ENCODE results near the gene PIK3R3.
A peak's percentile ranks its signal among the peaks of the same experiment; 100 is the strongest.
"Not testable (repeated sequence)": the region's sequence is repeated elsewhere in the genome, so short reads cannot be mapped to it uniquely, and the experiment has no call there.

Gene PIK3R3

GRCh38 chr1:46062651-46063319 is 69.6 kb downstream of the PIK3R3 start:
- DNase-seq = peak; percentile 13

GRCh38 chr1:46061146-46061545 is 71.3 kb downstream of the PIK3R3 start:
- no peak for DNase-seq

- DNase-seq = no peak
These were observed 73.5 kb downstream of the PIK3R3 start for GRCh38 chr1:46058936-46059335.

- DNase-seq = no peak
These were observed 74.6 kb downstream of the PIK3R3 start for GRCh38 chr1:46057781-46058180.

GRCh38 chr1:46057215-46057614 is 75.2 kb downstream of the PIK3R3 start:
- DNase-seq = not testable (repeated sequence)

GRCh38 chr1:46056325-46056724 is 76.1 kb downstream of the PIK3R3 start:
- no peak for DNase-seq

- peak; percentile 68 for DNase-seq
These were observed 78.7 kb downstream of the PIK3R3 start for GRCh38 chr1:46053734-46054133.

GRCh38 chr1:46044116-46044515 is 88.3 kb downstream of the PIK3R3 start:
- DNase-seq = no peak

GRCh38 chr1:46043458-46044017 is 88.9 kb downstream of the PIK3R3 start:
- peak; percentile 67 for DNase-seq

- no peak for DNase-seq
These were observed 90.5 kb downstream of the PIK3R3 start for GRCh38 chr1:46041974-46042373.

- DNase-seq = no peak
These were observed 90.9 kb downstream of the PIK3R3 start for GRCh38 chr1:46041551-46041950.

GRCh38 chr1:46039571-46040052 is 92.8 kb downstream of the PIK3R3 start:
- DNase-seq = no peak

GRCh38 chr1:46036894-46037839 is 95.3 kb downstream of the PIK3R3 start:
- peak; percentile 92 for DNase-seq

- DNase-seq = no peak
These were observed 97.6 kb downstream of the PIK3R3 start for GRCh38 chr1:46034601-46035516.

- DNase-seq = no peak
These were observed 101.4 kb downstream of the PIK3R3 start for GRCh38 chr1:46030876-46031660.

- no peak for DNase-seq
These were observed 102.2 kb downstream of the PIK3R3 start for GRCh38 chr1:46030074-46030870.

- DNase-seq = no peak
These were observed 104.4 kb downstream of the PIK3R3 start for GRCh38 chr1:46027788-46028573.

- DNase-seq = no peak
These were observed 105.9 kb downstream of the PIK3R3 start for GRCh38 chr1:46026531-46026930.

- DNase-seq = no peak
These were observed 111.1 kb downstream of the PIK3R3 start for GRCh38 chr1:46021046-46021996.

Measured in hematopoietic multipotent progenitor cell treated with erythropoietin and hydrocortisone succinate and interleukin-3 and kit ligand, for 6 days (in vitro differentiated cells).